Astrocyte of the hippocampus (primary cell): Measurements from ENCODE around the gene TMEM121.

Experiments
- DNase-seq: peaks from one replicate; pipeline ENCODE4 v3.0.0; 2011; ENCODE audit warnings: low read depth, low spot score

Gene TMEM121

GRCh38 chr14:105525861-105526775 is at the start of gene TMEM121:
Gene TMEM121 (plus strand): TSS chr14:105526583. CDS start chr14:105528835, 2,252 bp downstream.
- DNase-seq, result peak; percentile 44

GRCh38 chr14:105476831-105477659 is 49.3 kb upstream of the TMEM121 start:
- DNase-seq, result no peak

GRCh38 chr14:105477660-105478397 is 48.6 kb upstream of the TMEM121 start:
- DNase-seq, result no peak

- no peak for DNase-seq
Measured at GRCh38 chr14:105478398-105479251, 47.8 kb upstream of the TMEM121 start.

GRCh38 chr14:105479431-105480158 is 46.8 kb upstream of the TMEM121 start:
- DNase-seq, result no peak

GRCh38 chr14:105480199-105480746 is 46.1 kb upstream of the TMEM121 start:
- DNase-seq, result no peak

GRCh38 chr14:105480807-105481801 is 45.3 kb upstream of the TMEM121 start:
- DNase-seq, result peak; percentile 97

GRCh38 chr14:105481886-105482457 is 44.4 kb upstream of the TMEM121 start:
- DNase-seq, result peak; percentile 99

- DNase-seq, result no peak
Measured at GRCh38 chr14:105482486-105483110, 43.8 kb upstream of the TMEM121 start.

GRCh38 chr14:105483300-105484068 is 42.9 kb upstream of the TMEM121 start:
- DNase-seq, result no peak

- no peak for DNase-seq
Measured at GRCh38 chr14:105484069-105484996, 42.0 kb upstream of the TMEM121 start.

GRCh38 chr14:105484997-105485393 is 41.4 kb upstream of the TMEM121 start:
- no peak for DNase-seq

- peak; percentile 65 for DNase-seq
Measured at GRCh38 chr14:105485739-105486162, 40.6 kb upstream of the TMEM121 start.

GRCh38 chr14:105486163-105486973 is 40.0 kb upstream of the TMEM121 start, which contains the start of gene CRIP1:
Gene CRIP1 (plus strand): TSS chr14:105486886. CDS start chr14:105487260, 374 bp downstream.
- DNase-seq, result no peak

GRCh38 chr14:105486974-105487448 is 39.4 kb upstream of the TMEM121 start:
- no peak for DNase-seq
